Activated T-cell treated with anti-CD3 and anti-CD28 coated beads for 48 hours (primary cell): ENCODE data around the gene TIAM2.

Experiments
- DNase-seq: peaks from one replicate; pipeline ENCODE4 v3.0.0-alpha.2; 2020; ENCODE audit warnings: low read depth

Gene TIAM2

DNA sequence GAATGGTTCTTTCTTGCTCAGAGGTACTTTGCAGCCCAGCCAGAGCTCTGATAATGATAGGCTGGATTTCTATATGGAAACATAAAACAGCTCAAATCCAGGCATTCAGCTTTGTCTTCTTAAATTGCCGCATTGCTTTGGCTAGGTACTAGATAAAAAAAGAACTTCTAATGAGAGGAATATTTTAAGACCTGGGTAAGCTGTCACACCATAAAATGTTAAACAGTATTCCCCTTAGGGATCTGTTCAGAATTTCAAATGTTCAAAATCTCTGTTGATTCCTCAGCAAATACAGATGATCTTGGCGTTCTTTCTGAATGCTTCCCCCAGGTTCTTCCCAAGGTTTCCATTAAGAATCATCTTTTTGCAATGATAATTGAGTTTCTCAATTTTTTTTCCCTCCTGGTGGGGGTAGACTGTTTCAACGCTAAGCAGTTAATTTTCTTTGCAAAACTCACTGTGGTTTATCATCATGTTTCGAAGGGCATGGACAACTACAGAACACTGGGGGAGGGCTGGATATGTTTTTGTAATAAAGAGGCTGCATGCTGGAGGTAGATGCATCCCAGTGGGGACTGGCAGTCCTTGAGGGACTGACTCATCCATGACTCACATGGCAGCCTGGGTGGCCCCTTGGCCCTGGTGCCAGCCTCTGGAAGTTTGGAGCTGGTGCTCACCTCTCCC lies 31.0 kb downstream of the TIAM2 start:
- peak; percentile 6 for DNase-seq

DNA sequence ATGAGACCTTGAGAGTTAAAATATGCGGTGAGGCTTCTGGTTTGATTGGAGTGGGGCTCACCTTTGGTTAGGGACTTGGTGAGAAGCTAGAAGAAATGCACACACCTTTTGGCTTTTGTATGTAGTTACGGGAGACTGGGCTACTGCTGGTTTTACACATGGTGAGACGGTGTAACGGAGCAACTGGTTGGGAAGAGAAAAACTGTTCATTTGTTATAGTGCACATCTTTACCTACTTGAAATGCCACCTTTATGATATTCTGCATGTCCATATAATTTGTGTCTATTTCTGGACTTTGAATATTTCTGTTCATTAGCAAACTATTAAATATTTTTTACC lies 31.6 kb downstream of the TIAM2 start:
- no peak for DNase-seq

DNA sequence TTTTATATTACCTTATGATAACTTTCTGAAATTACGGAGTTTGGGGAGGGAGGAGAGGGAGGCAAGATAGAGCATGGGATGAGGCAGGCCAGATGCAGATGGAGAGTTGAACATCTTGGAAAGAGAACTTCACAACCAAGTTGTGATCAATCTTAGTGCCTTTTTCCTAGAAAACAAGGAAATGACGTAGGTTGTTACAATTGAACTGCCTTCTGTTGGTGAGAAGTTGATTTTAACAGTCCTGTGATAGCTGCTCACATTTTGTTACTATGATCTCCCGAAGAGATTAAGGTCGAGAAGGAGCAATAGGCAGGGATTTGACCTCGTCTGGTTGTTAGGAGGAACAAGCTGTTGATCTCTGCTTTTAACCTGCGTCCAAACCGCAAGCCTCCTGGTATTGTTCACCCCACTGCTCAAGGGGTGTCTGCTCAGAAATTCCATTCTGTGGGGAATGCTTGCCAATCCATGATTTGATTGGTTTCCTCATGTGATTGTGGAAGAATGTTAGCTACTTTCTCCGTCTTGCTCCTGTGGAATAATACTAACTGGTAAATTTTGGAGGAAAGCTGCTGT lies 35.1 kb downstream of the TIAM2 start:
- DNase-seq = no peak

DNA sequence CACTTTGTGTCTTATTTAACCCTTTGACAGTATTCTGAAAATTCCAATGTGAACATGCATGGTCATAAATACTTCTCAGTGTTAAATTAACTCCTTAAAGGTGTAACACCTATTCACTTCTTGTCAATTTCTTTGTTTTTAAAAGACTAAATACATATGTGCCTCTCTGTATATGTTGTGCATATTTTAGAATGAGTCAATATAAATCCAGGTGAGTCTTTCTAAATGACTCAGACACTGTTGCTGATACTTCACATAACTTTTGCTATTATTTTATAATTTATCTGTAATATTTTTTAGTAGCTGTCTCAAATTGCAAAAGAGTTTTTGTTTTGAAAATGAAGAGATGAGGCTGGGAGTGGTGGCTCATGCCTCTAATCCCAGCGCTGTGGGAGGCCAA lies 36.0 kb downstream of the TIAM2 start:
- DNase-seq = no peak

DNA sequence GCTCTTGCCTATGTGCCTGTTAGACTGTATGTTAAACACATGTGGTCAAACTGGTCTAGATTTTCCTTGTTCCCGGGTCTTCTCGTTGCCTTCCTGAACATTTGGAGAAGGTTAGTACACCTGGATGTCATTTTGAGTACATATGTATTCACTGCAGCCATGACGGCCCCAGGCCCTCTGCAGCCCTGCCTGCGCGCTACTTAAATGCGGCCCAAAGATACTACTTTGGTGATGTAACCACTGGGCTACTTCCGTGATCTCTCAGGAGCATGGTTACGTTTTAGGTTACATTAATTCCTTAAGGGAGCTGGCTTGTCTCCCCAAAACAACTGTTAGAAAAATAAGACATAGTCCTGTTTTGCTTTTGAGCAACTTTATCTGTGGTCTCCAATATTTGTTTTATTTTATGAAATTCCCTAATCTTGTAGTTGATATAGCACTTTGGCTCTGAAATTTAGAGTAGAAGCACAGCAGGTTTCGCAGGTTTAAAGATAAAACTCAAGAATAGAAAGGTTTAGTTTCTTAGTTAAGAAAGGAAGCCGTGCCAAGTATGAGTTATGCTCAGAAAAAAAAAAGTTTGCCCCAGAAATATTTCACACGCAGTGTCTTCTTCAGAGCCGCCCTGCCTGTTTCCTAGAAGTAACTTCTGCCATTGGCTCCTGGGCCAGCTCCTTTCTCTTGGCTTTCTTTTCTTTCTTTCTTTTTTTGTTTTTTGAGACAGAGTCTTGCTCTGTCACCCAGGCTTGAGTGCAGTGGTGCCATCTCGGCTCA lies 38.1 kb downstream of the TIAM2 start:
- no peak for DNase-seq

DNA sequence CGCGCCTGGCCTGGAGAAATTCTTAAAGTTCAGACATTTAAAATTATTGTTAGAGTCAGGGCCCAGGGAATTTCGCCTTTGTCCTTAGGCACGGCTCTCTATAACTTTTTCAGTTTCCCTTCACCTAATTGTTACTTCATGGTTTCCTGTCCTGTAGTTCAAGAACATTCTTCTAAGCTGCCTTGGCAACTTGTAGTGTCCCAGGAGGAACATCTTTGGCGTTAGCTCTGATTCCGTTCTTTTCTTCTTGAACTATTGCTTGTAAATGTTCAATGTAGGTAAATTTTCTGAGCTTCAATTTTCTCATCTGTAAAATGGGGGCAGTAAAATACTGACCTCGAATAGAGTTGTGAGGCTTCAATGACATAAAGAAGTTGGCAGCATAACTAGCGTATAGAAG lies 41.8 kb downstream of the TIAM2 start:
- no peak for DNase-seq

DNA sequence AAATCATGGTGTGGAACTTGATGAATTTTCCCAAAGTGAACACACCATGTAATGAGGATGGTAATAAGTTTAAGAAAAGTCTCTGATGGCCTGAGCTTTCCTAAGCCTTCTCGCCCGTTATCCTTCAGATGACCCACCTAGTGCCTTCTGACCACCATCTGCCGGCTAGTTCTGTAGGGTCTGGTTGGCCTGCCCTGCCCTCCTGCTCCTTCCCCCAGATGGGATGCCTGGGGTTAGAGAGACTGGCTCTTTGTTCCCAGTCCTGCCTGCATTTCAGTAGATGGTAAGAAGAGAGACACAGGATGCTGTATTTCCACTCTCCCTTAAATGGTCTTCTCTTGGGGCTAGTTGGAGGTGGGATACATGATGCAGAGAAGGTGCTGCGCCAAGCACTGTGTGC lies 43.0 kb downstream of the TIAM2 start:
- DNase-seq = no peak

DNA sequence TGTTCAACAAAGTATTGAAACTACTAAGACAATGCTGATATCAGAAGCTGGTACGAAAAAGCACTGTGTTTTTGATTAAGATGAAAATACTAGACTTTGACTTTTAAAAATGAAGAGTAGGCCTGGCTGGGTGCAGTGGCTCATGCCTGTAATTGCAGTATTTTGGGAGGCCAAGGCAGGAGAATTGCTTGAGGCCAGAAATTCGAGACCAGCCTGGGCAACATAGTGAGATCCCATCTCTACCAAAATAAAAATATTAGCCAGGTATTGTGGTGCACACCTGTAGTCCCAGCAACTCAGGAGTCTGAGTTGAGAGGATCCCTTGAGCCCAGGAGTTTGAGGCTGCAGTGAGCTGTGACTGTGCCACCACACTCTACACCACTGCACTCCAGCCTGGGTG lies 43.4 kb downstream of the TIAM2 start:
- DNase-seq = no peak

DNA sequence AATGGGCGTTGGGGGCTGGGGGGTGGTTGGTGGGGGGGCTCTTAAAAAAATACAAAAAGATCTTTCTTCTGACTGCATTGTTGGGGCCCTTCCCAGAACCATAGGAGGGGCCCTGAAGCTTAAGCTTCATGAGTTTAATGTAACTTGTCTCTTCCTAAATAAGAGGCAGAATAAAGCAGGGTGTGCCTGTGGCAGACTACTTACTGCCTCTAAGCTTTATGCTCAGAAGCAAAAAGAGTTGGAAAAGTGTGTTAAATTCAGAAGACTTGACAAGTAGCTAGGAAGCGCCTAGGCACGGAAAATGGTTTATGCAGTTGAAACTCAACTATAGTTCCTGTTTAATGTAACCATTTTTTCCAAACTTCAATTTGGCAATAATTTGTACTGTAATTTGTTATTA lies 44.5 kb downstream of the TIAM2 start:
- no peak for DNase-seq

DNA sequence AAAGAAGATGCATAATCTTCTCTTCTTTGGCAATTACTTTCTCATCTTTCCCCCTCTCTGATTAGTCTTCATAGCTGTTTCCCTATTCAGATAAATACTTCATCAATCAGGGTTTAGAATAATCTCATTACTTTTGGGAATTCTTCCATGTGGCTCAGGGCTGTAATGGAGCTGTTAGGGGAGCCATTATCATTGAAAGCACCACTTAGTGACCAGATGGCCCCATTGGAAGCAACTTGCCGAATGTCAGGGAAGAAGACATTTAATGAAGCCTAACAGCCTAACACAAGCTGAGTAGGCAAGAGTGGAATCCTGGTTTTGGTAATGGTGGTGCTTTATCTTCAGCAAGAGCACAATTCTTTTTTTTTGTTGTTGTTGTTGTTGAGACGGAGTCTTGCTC lies 45.0 kb downstream of the TIAM2 start:
- no peak for DNase-seq

DNA sequence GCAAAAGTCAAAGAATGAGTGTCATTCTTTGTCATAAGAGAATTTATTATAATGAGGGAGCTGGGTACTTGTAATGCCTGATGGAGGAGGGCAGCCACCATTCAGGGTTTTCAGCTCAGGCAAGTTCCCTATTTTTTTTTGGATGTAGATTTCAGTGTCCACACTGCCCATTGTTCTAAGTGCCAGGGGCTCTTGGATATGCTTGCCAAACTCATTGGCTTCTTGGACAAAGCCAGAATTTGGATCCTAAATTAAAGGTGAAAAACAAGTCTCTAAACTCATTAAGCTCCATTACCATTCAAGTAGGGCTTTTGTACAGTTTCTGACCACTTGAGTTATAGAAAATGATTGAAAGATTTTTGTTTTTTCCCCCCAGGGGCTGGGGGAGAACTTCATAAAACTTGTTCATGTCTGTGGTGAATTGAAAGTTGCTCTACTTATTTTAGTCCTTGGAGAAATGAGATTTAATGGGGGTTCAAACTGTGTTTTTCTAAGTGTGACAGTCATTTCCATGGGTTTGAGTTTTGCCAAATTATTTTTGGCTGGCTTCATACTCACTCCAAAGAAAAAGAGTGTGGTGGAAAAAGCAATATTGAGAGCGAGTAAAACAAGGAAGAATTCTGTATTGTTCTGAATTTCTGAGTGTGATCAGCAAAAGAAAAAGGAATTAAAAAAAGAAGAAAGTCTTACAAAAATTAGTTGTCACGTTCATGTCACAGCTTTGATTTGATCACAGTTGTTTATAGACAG lies 46.0 kb downstream of the TIAM2 start:
- DNase-seq = no peak

DNA sequence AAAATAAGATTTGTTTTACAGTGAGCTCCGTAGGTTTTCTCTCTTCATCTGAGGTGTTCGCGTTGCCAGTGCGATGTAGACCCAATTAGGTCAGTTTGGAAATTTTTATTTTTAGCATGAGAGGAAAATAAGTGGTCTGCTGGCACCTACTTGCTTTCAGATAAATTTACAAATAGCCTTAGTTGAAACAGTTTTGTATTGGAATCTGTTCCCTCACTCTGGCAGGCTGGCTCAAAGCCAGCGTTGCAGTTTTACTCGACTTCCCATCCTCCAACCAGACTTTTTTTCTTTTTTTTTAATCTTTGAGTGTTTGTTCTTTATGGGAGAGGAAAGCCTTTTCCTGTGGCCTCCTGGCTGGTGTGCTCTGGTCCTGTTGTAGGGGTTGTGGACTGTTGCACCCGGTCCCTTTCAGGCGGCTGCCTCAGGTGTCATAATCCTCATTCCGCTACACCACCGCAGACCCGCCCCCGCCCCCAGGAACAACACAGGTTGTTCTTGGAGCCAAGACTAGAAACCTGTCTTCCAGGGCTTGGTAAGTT lies 46.7 kb downstream of the TIAM2 start:
- DNase-seq = no peak

DNA sequence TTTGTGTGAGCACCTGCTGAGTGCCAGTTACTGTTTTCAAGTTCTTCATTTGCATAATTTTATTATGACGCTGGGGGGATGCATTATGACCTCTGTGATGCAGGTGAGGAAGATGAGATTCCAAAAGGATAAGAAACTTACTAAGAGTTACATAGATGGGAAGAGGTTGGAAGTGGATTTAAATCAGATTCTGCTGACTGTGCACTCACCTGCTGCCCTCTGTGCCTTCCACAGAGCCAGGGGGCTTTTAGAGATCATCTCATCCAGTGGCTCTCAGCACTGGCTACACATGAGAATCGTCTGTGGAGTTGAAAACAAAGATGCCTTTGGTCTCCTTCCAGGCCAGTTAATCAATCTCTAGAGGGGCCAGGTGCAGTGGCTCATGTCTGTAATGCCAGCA lies 47.9 kb downstream of the TIAM2 start:
- no peak for DNase-seq

DNA sequence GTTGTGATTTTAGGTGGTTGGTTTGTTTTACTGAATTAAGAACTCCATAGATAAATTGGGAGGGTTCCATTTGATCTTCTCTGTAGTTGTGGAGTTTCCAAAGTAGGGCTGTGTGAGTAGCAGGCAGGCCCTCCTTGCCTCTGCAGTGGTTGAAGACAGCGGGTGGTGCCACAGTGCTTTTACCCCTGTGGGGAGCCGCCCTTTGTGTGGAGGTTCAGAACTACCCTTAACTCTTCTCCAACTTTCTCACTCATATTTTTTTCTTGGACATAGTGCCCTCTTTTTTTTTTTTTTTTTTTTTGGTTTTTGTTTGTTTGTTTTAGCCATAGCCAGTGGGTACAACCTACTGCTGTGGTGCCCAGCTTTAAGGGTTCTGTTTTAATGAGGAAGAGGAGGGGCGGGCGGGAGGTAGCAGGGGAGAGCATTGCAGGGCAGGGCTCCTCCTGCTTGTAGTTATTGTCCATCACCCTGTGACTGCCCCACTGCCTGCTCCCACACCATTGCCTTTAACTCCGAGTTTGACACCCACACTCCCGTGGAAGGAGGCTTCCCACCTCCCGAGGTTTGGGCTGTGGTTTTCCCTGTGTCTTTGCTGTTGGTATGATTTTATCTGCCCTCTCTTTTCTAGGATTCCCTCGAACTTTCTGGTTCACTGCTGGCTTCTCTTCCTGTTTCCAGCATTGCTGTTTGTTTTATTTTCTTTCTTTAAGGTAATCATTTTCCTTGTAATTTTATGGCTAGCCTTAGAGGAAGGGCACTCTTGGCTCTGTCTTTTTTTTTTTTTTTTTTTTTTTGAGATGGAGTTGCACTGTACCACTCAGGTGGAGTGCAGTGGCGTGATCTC lies 50.7 kb downstream of the TIAM2 start:
- DNase-seq = no peak

DNA sequence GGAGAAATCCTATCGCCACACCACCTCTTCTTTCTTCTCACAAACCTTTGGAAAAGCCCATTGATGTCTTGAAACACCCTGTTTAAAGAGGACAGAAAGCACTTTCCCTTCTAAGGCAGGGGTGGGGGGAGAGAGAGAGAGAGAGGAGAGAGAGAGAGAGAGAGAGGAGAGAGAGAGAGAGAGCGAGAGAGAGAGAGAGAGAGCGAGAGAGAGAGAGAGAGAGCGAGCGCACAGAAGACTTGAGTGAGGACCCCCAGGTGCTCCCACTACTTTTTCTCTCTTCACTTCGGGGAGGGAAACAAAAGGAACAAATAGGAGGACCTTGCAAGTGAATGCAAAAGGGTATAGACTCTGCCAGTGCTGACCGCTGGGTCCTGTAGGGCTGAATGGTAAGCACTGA lies 52.4 kb downstream of the TIAM2 start:
- DNase-seq = no peak

DNA sequence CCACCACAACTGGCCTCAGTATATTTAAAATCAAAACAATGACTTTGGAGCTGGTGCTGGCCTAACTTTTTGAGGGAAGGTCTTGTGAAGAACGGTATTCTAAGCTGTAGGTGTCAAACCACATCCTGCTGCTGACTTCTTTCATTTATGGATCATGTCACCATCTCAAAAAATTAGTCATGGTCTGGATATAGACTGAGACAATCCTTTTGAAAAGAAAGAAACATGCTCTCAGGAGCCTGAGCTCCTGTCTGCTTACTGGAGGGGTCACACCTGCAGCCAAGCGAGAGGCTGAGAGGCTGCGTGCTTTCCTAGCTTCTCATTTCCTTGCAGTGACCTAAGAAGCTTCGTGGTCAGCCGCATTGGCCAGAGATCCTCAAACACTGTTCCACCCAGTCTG lies 55.2 kb downstream of the TIAM2 start:
- DNase-seq = peak; percentile 29

DNA sequence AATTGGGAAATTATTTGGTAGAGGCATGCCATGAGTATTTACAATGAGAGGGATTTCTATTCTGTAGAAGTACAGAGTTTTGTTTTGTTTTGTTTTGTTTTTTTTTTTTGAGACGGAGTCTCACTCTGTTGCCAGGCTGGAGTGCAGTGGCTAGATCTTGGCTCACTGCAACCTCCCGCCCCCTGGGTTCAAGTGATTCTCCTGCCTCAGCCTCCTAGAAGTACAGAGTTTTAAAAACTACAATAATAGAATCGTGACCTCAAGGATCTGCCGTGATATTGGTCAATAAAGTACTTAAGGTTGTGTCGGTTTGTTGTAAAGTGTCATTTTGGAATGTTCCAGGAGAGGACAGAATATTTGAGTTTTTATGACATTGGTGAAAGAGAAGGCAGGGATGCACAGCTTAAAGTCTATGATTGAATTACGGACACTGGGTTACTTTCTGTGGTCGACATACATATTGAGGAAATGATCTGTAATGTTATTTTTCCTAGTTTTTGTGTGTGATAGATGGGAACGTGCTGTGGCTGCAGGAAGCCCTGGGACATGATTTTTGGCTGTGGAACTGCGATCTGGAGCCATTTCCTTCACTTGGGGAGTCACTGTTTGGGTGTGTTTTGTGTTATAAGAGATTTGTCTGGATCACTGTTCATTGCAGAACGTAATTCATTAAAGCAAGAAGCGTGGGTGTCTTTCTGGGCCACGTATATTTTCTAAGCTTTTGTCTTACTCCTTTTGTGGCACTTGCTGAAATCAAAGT lies 59.6 kb downstream of the TIAM2 start:
- no peak for DNase-seq

DNA sequence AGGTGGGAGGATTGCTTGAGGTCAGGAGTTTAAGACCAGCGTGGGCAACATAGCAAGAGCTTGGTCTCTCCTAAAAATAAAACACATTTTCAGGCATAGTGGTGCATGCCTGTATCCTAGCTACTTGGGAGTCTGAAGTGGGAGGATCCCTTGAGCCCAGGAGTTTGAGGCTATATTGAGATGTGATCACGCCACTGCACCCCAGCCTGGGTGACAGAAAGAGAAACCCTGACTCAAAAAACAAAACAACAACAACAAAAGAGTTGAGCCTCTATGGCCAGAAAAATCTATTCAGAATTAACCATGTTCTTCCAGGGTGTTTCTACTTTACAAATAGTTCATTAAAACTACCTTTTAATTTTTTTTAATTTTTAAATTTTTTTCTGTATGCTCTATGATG lies 60.6 kb downstream of the TIAM2 start:
- DNase-seq = no peak

DNA sequence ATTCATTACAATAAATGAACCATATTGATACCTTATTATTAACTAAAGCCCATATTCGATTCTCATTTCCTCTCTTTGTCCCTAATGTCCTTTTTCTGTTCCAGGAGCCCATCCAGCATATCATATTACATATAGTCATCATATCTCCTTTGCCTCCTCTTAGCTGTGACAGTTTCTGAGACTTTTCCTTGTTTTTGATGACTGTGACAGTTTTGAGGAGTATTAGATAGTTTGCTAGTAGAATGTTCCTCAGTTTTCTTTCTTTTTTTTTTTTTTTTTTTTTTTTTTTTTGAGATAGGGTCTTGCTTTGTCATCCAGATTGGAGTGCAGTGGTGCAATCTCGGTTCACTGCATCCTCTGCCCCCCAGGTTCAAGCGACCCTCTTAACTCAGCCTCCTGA lies 61.6 kb downstream of the TIAM2 start:
- DNase-seq = no peak

DNA sequence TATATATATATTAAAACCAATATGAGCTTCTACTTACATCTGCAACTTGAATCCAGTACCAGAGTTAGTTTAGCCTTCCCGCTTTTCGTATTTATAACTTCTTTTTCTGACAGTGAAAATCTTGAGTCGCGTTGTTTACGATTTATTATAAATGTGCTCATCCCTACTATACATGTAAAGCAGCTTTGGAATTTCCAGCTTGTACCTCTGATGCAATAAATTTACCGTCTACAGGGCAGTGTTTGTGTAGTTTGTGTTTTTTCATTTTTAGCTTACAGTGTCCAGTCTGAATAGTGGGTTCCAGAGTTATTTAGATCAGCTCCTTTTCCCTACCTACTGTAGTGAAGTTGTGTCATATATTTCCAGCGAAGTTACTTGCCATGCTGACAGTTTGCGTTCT lies 66.3 kb downstream of the TIAM2 start:
- no peak for DNase-seq

DNA sequence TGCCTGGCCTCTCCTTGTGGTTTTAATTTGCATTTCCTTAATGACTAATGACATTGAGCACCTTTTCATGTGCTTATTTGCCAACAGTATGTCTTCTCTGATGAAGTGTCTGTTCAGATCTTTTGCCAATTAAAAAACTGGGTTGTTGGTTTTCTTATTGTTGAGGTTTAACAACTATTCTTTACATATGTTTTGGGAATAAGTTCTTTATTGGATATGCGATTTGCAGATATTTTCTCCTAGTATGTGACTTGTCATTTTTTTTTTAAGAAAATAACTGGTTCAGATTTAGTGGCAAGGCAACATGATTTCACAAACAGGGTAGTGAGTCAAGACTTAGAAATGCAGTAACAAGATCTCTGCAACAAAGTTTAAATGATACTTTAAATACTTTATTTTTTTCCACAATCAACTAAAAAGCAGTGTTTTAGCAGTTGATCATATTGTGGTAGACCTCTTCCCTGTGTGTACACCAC lies 67.8 kb downstream of the TIAM2 start:
- DNase-seq = no peak
